K562 (cell line): ENCODE data around the gene YPEL5. TPM values are rescaled to one million over a fixed set of nuclear protein-coding genes. Genes with fewer than 3 reads are reported as not detected.
A peak's percentile ranks its signal among the peaks of the same experiment; 100 is the strongest.

ENCODE experiments used
- CHD4 ChIP-seq: fragments of 200-600 bp; sonication (generic); IDR thresholded peaks from 3 replicates; pipeline ENCODE4 v1.6.1; 2012; ENCODE audit warnings: low read depth, mild to moderate bottlenecking, mixed read lengths, low read length, inconsistent platforms; ENCODE audit not compliant: insufficient read depth, insufficient replicate concordance, poor library complexity, severe bottlenecking
- CTCF ChIP-seq, 3 experiments: IDR thresholded peaks in 2 of 3; conservative IDR thresholded peaks in 1 of 3; 2 replicates each; pipeline ENCODE4 v1.5.1; 2011 to 2012; ENCODE audit warnings: low read length in 3 of 3, mild to moderate bottlenecking in 3 of 3, control low read depth in 2 of 3, improper control_type of control experiment in 1 of 3, inconsistent platforms in 1 of 3, low read depth in 1 of 3, mixed read lengths in 1 of 3, moderate library complexity in 1 of 3; ENCODE audit not compliant: insufficient read depth in 2 of 3
- EWSR1 ChIP-seq: fragments of 450-650 bp; IDR thresholded peaks from 2 replicates; pipeline ENCODE4 v1.6.1; 2018; ENCODE audit warnings: borderline replicate concordance, mild to moderate bottlenecking, low read depth, moderate library complexity; ENCODE audit not compliant: partially characterized antibody
- HDAC3 ChIP-seq: fragments of 450-650 bp; IDR thresholded peaks from 2 replicates; pipeline ENCODE4 v1.6.1; 2018; ENCODE audit warnings: borderline replicate concordance, mild to moderate bottlenecking, moderate library complexity; ENCODE audit not compliant: partially characterized antibody
- KAT2B ChIP-seq: IDR thresholded peaks from one replicate; pipeline ENCODE4 v1.6.1; 2012; ENCODE audit warnings: low read depth, mild to moderate bottlenecking, control low read depth, inconsistent platforms, low read length, moderate library complexity
- RNF2 ChIP-seq: sonication (generic); IDR thresholded peaks from 2 replicates; pipeline ENCODE4 v1.6.1; 2016
- RNF219 ChIP-seq: fragments of 250-450 bp; sonication (Bioruptor Pico); IDR thresholded peaks from 2 replicates; pipeline ENCODE4 v1.5.0; 2022; ENCODE audit warnings: mild to moderate bottlenecking
- STAT5A ChIP-seq: IDR thresholded peaks from 2 replicates; pipeline ENCODE4 v1.6.1; 2012; ENCODE audit warnings: low read length, inconsistent platforms, borderline replicate concordance
- TFE3 ChIP-seq: fragments of 450-650 bp; formaldehyde crosslinking; IDR thresholded peaks from 2 replicates; pipeline ENCODE4 v1.4.0; 2020; ENCODE audit warnings: mild to moderate bottlenecking, mixed read lengths
- TRIM24 ChIP-seq, 2 experiments: fragments of 450-650 bp; IDR thresholded peaks; 2 replicates each; pipeline ENCODE4 v1.6.1; 2016
- polyA plus RNA-seq, 8 experiments: library from polyadenylated mRNA; depleted of rRNA in 4 of 8; stranded (reverse) in 5 of 8; unstranded in 3 of 8; fragments of >200 nt; fragmentation: Nextera tagmentation in 2 of 8; fragmentation: Illumina TruSeq in 1 of 8; extraction: Ambion mirVana in 2 of 8; extraction: Trizol in 1 of 8; gene quantifications; 2 replicates each; pipeline versions ENCODE4 v1.2.1 to v1.2.3, GENCODE V29; 2011 to 2014; ENCODE audit warnings: inconsistent platforms in 1 of 8, missing spikeins in 1 of 8
- total RNA-seq, 7 experiments: library from RNA; depleted of rRNA in 6 of 7; stranded (reverse); fragments of >200 nt in 6 of 7; fragmentation: Illumina TruSeq in 2 of 7; extraction: Trizol in 2 of 7; gene quantifications; 2 replicates each; pipeline versions ENCODE4 v1.2.1 to v1.2.3, GENCODE V29; 2011 to 2021; ENCODE audit warnings: low replicate concordance in 1 of 7
- TF ChIP-seq, protein P1 (sequence below), 2 experiments: fragments of 450-650 bp; formaldehyde crosslinking in 1 of 2; IDR thresholded peaks; 2 replicates each; pipeline versions ENCODE4 v1.4.0 to v1.6.1; 2014 to 2020; ENCODE audit warnings: mild to moderate bottlenecking in 2 of 2, borderline replicate concordance in 1 of 2, low read depth in 1 of 2

YPEL5 gene
- total and polyA plus RNA-seq, 9 of the 15 experiments (the other 6 are each of a cell fraction or from before 2014, with no cell fraction given), result 5.4 to 34.4 (median 12.3) TPM

GRCh38 chr2:30115141-30115980 is 31.4 kb upstream of the YPEL5 start (continued):
- TF ChIP-seq CHD4 (no peak), CTCF (IDR thresholded peaks at IDR 0.05 in 2 of 3, conservative IDR thresholded peaks at IDR 0.05 in 1 of 3; ENCODE audit: insufficient read depth in 2 of 3, low read depth in 1 of 3, low read length in 3 of 3) (peak; percentile 88 to 94 (median 91)), STAT5A (no peak), RNF2 (no peak), RNF219 (CRISPR knock-in tag) (no peak), TFE3 (CRISPR knock-in tag) (no peak), EWSR1 (no peak), KAT2B (no peak), TRIM24 (IDR thresholded peaks at IDR 0.05) (no peak), HDAC3 (no peak)
- TF ChIP-seq, protein P1, sequence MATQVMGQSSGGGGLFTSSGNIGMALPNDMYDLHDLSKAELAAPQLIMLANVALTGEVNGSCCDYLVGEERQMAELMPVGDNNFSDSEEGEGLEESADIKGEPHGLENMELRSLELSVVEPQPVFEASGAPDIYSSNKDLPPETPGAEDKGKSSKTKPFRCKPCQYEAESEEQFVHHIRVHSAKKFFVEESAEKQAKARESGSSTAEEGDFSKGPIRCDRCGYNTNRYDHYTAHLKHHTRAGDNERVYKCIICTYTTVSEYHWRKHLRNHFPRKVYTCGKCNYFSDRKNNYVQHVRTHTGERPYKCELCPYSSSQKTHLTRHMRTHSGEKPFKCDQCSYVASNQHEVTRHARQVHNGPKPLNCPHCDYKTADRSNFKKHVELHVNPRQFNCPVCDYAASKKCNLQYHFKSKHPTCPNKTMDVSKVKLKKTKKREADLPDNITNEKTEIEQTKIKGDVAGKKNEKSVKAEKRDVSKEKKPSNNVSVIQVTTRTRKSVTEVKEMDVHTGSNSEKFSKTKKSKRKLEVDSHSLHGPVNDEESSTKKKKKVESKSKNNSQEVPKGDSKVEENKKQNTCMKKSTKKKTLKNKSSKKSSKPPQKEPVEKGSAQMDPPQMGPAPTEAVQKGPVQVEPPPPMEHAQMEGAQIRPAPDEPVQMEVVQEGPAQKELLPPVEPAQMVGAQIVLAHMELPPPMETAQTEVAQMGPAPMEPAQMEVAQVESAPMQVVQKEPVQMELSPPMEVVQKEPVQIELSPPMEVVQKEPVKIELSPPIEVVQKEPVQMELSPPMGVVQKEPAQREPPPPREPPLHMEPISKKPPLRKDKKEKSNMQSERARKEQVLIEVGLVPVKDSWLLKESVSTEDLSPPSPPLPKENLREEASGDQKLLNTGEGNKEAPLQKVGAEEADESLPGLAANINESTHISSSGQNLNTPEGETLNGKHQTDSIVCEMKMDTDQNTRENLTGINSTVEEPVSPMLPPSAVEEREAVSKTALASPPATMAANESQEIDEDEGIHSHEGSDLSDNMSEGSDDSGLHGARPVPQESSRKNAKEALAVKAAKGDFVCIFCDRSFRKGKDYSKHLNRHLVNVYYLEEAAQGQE (IDR thresholded peaks at IDR 0.05; ENCODE audit: borderline replicate concordance), result peak; percentile 61; the same call in 1 of the 2 replicates
- TF ChIP-seq, protein P1 (CRISPR knock-in tag; IDR thresholded peaks at IDR 0.05; ENCODE audit: low read depth), result no peak
